Posterior cingulate gyrus (tissue), 11 donors: Measurements from ENCODE around the gene CHL1.
"Not testable (repeated sequence)": the region's sequence is repeated elsewhere in the genome, so short reads cannot be mapped to it uniquely, and the experiment has no call there.

Source experiments
- DNase-seq, 10 donors: peaks; one replicate each; pipeline versions ENCODE4 v3.0.0 to v3.0.0-alpha.2; 2020 to 2021; ENCODE audit warnings: mixed read lengths in 3 of 10
- intact Hi-C: fragments of 100-400 bp; cut with DNase I; formaldehyde crosslinking; loops from one replicate; pipeline ENCODE4 v1.15.1; 2023

Gene CHL1

DNA sequence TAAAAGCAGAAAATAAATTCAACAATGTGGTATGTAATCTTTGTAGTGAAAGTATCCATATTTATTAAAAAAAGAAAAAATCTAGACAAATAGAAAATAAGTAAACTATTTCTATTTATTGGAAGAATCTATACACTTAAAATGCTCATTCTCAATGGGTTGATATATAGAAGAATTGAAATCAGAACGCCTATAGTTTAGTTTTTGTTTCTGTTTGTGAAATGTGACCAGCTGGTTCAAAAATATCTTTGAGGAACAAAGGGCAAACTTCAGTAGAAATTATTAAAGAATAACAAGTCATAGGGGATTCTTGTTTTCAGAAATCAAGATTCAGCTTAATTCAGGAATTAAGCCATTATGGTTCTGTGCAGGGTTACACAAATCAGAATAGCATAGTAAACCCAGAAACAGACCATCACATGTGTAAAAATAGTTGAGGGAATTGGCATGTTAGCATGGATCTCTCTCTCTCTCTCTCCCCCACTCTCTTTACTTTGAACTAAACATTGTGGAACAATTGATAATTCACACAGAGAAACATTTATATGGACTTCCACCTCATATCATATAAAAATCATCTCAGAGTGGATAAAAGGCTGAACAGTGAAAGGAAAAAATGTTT is 134.0 kb downstream of the CHL1 start:
- no peak for DNase-seq
- intact Hi-C loops = loop anchor here (10.0 kb wide), 1 partner anchor 126 kb away; no protein-coding TSS in a partner anchor

DNA sequence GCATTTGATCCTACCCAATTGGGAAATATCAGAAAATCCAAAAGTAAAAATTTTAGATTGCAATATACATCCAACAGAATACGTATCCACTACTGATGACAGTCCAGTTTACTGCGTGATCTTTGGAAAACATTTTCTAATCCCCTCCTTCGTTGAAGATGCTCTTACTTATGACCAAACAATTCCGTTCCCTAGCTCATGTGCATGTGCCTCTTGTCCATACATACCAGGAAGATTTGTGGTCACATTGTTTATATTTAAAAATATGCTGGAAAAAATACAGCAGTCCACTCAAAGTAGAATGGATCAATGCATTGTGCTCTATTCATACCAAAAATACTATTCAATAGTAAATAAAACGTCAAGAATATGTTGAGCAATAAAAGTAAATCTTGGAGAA is 135.3 kb downstream of the CHL1 start:
- DNase-seq = no peak
- intact Hi-C loops = loop anchor here (10.0 kb wide), 1 partner anchor 127 kb away; no protein-coding TSS in a partner anchor

- DNase-seq = no peak
- intact Hi-C loops = loop anchor here (10.0 kb wide), 1 partner anchor 128 kb away; no protein-coding TSS in a partner anchor
Measured at GRCh38 chr3:332701-333100, 136.1 kb downstream of the CHL1 start.

- intact Hi-C loops = loop anchor here (10.0 kb wide), 1 partner anchor 130 kb away; no protein-coding TSS in a partner anchor
Measured at GRCh38 chr3:335240-335639, 138.7 kb downstream of the CHL1 start.

DNA sequence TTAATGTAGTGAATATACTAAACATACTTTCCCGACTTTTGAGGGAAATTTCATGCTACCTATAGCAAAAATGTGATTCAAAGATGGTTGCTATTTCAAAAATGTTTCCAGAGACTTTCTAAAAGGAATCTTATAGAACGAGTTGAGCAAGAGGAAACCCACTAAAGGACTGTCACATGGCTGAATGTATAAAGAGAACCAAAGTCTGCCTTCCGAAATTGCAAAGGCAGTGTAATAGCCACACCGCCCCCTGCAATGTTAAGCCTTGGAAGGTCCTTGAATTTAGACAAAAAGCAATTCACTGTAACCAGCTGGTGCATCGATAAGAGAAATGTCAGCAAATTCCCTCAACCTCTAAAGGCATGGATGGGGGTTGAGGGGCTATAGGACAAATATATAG is 142.8 kb downstream of the CHL1 start:
- intact Hi-C loops = loop anchor here (10.0 kb wide), 1 partner anchor 135 kb away; no protein-coding TSS in a partner anchor
- DNase-seq = no peak

More at GRCh38 chr3:335240-335639, 138.7 kb downstream of the CHL1 start:
- no peak for DNase-seq

DNA sequence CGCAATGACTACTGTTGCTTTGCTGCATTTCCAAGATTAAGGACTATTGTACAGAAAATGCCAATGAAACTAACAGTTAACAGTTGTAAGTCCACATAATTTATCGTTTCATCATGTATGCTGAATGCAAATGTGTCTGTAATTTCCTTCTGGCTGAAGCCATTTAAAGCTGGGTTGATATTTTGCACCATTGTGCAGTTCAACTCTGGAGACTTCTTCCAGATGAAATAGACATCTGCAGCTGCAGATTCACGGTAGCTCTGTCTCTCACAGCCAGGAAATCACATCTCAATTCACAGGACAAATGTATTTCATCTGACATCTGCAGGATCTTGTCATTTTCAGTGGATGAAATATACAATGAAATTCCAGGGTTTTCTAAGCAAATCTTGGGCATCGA is 145.4 kb downstream of the CHL1 start:
- no peak for DNase-seq
- intact Hi-C loops = no loop called here

DNA sequence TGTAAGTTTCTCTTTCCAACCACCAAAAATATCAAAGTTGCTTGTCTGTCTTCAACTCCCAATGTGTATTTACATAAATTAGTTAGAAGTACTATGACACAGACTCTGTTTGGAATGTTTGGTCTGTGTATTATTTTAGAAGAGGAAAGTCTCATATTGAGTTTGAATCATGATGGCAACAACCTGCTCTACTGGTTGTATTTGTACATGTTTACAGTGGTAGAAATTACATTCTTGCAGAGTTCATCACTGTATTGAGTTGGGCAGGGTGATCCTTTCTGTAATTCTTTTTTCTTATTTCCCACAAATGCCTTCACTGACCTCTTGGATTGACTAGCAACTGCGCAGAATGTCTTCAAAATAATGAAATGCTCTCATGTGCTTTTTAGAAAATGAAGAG is 149.6 kb downstream of the CHL1 start:
- intact Hi-C loops = no loop called here
- no peak for DNase-seq

GRCh38 chr3:347581-347980 is 151.0 kb downstream of the CHL1 start:
- intact Hi-C loops = no loop called here
- no peak for DNase-seq

DNA sequence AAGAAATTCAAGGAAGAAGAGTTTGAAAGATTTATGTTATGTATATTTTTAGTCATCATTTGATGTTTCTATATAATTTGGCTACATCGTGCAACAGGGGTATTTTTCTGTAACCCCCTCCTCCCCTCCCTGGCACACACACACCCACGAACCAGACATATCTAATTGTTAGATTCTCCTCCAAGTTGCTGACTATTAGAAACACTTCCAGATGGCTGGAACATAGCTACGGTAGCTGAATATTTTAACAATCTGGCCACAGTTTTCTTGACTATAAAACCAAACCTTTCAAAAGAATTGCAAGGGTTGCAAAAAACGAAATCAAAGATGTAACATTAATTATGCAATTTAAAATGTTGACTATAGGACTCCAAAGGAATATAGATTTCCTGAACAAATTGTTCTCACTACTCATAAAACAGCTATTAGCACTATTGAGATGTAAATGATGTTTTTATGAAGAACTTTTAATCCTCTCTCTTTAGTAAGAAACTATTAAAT is 154.4 kb downstream of the CHL1 start:
- DNase-seq = no peak
- intact Hi-C loops = loop anchor here (5.0 kb wide), 1 partner anchor 154 kb away; the partner anchor contains the start of gene CHL1

GRCh38 chr3:352599-352998 is 156.0 kb downstream of the CHL1 start:
- DNase-seq = no peak
- intact Hi-C loops = loop anchor here (5.0 kb wide), 1 partner anchor 155 kb away; the partner anchor contains the start of gene CHL1

GRCh38 chr3:353191-353739 is 156.7 kb downstream of the CHL1 start:
- intact Hi-C loops = loop anchor here (5.0 kb wide), 1 partner anchor 156 kb away; the partner anchor contains the start of gene CHL1
- no peak for DNase-seq

DNA sequence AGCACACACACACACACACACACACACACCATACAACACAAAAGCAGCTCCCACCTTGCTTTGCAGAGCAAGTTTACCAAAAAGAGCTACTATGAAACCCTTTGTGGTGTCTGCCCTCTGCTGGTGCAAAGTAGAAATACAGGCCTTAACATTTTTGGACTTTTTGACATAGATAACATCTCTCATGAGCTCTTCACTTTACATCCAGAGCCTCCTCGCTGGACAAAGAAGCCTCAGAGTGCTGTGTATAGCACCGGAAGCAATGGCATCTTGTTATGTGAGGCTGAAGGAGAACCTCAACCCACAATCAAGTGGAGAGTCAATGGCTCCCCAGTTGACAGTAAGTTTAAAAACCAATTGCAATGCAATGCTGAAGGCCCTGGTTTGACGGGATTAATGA is 157.9 kb downstream of the CHL1 start:
- intact Hi-C loops = loop anchor here (5.0 kb wide), 1 partner anchor 157 kb away; the partner anchor contains the start of gene CHL1
- peak in 4 of 10 donors; percentile 18 to 52 (median 32) for DNase-seq

DNA sequence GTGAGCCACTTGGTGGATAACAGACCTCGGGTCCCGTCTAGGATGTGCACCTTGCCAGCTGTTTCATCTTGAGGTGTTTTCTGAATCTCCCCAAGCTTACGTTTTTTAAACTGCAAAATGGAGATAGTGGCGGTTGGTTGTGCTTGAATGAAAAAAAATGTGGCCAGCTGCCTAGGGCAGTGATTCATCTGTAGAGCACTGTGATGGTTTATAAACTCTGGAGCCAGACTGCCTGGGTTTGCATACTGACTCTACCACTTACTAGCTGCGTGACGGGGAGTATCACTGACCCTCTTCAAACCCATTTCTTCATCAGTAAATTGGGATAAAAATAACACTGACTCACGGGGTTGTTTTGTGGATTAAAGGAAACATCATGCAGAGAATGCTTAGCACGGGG is 159.1 kb downstream of the CHL1 start:
- peak in 2 of 10 donors; percentile 10 to 59 for DNase-seq
- intact Hi-C loops = no loop called here

GRCh38 chr3:356952-357351 is 160.4 kb downstream of the CHL1 start:
- DNase-seq = no peak
- intact Hi-C loops = no loop called here

DNA sequence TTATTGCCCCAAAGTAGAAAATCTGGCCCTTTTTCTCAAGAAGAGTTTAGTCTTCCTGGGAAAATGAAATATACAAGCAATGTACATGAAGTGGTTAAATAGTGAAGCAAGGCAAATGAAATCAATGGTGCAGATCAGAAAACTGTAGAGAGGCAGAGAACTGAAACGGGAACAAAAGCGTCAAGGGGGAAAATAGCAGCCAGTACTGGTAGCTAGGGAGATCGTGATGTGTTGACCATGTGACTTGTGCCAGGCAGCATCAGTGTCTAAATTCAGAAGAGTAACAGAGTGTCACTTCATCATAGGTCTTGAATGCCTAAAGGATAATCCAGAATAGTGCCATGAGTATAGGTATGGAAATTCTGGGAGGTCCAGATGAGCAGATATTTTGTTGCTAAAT is 163.1 kb downstream of the CHL1 start:
- no peak for DNase-seq
- intact Hi-C loops = no loop called here

DNA sequence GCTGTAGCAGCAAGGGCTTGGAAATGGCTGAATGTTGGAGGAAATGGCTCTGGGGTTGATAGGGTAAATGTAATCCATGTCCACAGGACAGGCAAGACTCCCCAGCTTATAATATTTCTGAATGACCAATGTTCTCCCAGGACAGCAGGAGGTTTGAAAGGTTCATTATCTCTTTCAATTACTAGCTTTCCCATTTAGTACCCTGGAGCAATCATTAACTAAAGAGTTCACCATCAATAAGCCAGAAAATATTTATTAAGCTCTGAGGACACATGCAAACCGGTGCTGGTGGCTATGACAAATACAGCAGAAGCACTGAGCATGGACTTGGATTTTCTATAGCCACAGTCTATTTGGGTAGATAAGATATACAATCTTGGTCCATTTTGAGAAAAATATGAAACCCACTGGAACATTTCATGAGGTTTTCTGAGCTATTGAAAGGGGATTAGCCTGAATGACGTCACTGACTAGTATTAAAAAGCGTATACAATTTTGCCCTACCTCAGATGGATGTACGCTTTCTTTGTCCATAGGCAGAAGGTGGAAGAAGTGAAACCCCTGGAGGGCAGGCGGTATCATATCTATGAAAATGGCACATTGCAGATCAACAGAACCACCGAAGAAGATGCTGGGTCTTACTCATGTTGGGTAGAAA is 166.2 kb downstream of the CHL1 start:
- intact Hi-C loops = no loop called here
- DNase-seq = no peak

DNA sequence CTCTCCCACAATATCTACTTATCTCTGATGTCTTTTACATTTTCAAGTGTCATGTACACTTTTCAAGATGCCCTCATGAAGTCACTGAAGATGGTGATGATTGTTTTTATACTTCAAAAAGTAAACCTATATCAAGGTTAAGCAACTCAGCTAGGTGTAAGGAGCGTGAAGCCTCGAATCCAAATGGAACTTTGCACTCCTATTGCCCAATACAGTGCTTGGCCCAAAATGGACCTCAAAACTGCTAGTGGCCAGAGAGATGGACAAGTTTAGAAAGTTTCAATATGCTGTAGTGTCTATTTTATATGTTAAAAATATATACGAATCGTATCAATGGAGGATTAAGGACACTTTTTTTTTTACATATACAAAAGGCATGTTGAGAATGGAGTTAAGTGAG is 167.7 kb downstream of the CHL1 start:
- no peak for DNase-seq
- intact Hi-C loops = no loop called here

GRCh38 chr3:365268-365667 is 168.7 kb downstream of the CHL1 start:
- DNase-seq = no peak
- intact Hi-C loops = no loop called here

- DNase-seq, intact Hi-C loops: not testable (repeated sequence)
Measured at GRCh38 chr3:366253-366652, 169.7 kb downstream of the CHL1 start.

GRCh38 chr3:373193-373779 is 176.7 kb downstream of the CHL1 start:
- intact Hi-C loops = no loop called here
- peak in 1 of 10 donors; percentile 70 for DNase-seq

- intact Hi-C loops = no loop called here
- no peak for DNase-seq
Measured at GRCh38 chr3:374459-374858, 177.9 kb downstream of the CHL1 start.
